ENCODE measurements around the gene ITPR1. TPM values are rescaled to one million over a fixed set of nuclear protein-coding genes. Genes with fewer than 3 reads are reported as not detected.
"Not testable (repeated sequence)": the region's sequence is repeated elsewhere in the genome, so short reads cannot be mapped to it uniquely, and the experiment has no call there.

ITPR1 gene
- 3.6 and 5.1 TPM in 2 replicates for total RNA-seq (2014; rRNA removed; shearing (Covaris generic))

DNA sequence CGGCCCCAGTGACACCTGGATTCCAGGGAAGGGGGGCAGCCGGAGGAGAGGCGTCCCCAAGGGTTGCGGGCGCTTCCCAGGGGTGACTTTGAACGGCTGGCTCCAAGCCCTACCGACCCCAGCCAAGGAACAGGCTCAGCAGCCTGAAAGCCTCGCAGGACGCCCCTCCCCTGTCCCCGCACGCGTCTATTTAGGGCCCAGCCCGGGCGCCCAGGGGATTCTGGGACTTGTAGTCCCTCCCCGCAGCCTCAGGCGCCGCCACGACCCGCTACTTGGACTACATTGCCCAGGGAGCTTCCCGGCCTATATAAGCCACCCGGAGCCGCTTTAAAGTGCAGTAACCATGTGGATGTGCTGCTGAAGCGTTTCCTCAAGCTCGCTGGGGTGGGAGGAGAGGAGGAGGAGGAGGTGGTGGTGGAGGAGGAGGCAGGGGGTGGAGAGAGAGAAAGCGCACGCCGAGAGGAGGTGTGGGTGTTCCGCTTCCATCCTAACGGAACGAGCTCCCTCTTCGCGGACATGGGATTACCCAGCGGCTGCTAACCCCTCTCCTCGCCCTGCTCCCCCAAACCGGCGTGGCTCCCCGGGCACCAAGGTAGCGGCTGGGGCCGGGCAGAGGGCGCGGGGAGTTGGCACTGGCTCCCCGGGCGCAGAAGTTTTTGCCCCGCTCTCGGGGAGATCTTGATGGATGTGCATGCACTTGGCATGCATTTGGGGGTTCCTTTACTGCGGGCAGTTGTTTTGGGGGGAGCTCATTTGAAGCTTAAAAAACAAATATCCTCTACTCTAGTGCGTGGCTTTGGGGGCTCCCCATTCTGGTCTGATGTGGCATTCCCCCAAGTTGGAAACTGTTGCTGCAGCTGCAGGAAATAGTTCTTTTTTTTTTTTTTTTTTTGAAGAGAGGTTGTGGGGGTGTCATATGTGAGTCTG lies at the start of gene ITPR1:
ITPR1 (plus strand) TSS at position 335 of the 927 bp plus-strand sequence. CDS start 23,144 bp downstream, outside the sequence.
- DNase-seq (ENCODE audit: low spot score), result peak; percentile 90

DNA sequence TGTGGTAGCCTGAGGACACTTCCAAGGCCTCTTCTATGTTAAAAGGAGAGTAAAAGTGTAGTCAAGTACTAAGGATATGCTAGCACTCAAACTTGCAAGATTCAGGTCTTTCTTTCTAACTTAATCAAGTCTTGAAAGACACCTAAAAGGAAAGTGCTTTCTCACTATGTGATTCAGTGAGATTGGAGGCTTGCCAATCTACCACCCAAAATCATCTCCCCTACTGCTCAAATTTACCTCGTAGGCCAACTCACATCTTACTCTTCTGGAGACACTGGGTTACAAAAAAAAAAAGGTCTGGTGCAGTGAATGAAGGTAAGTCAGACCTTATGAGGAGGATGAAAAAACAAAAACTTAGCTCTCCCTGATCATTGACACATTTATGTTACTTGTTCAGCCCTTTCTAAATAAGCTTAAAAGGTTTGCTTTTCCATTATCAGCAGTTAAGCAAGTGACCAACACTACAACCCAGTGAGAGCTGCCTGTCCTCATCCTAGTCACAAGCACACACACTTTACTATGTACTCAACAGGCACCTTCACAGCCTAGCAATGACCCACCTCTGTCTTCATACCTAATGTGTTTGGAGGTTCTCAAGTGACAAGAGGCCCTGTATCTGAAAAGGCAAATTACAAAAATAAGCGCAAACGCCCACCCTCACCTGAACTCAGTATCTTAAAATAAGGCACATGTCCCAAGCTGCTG lies 45.7 kb upstream of the ITPR1 start:
- no peak for DNase-seq (ENCODE audit: low spot score)

DNA sequence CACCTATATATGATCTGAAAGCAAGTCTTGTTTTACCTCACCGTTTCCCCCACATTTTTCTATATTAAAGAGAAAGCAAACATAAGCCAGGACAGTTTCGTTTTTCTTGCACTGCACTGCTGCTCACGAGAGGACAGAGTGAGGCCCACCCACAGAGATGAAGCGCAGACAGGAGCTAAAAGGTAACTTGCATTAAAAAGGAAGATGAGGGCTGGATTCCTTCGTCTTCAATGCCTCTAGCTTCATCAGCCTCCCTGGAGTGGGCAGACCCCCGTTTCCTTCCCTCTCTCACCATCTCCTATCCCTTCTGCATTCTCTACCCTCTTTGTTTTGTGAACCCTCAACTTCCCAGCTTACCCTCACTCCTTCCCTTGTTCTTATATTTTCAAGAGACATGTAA lies 45.0 kb upstream of the ITPR1 start:
- DNase-seq (ENCODE audit: low spot score), result no peak

DNA sequence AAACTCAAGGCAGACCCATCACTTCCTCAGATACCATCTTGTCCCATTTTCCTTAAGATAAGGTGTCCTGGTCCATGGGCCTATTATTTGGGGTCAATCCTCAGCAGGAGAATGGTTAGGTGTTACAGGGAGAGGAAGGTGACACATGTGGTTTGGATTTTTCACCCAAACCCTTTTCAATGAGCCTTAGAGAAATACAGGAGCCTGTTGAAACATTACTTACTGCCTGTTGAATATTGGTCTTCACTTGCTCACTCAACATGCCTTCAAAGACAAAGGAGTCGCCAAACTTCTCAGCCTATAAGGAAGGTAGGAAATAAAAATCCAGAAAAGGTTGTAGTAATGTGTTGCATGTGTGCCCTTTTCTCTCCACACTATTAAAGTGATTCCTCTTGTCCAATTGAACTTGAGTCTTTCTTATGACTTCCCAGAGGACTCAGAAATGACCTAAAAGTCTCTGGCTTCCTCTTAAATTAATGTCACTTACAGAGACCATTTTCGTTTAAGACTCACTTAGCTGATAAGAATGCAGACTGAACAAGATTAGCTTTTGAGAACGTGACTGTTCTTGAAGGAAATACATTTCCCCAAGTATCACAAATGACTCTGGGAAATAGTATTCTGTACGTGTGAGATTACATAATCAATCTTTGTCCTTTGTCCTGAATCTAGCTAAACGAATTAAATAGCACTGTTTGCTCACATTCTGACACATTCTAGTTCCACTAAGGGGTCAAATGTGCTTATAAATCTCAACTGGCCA lies 43.9 kb upstream of the ITPR1 start:
- no peak for DNase-seq (ENCODE audit: low spot score)

DNA sequence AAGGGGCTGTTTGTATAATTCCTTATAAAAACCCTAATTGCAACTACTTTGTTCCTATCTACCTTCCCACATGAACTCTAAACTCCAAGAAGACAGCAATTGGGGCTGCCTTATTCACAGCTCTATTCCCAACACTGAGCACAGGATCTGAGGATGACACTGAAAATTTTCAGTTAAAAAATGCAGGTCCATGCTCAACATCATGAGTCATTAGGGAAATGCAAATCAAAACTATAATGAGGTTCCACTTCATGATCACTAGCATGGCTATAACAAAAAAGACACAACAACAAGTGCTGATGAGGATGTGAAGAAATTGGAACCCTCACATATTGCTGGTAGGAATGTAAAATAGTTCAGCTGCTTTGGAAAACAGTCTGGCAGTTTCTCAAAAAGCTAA lies 39.0 kb upstream of the ITPR1 start:
- no peak for DNase-seq (ENCODE audit: low spot score)

DNA sequence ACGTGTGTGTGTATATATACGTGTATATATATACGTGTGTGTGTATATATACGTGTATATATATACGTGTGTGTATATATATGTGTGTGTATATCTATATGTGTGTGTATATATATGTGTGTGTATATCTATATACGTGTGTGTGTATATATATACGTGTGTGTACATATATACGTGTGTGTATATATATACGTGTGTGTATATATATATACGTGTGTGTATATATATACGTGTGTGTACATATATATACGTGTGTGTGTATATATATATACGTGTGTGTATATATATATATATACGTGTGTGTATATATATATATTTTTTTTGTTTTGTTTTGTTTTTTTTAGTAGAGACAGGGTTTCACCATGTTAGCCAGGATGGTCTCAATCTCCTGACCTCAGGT lies 36.4 kb upstream of the ITPR1 start:
- DNase-seq (ENCODE audit: low spot score), result not testable (repeated sequence)

DNA sequence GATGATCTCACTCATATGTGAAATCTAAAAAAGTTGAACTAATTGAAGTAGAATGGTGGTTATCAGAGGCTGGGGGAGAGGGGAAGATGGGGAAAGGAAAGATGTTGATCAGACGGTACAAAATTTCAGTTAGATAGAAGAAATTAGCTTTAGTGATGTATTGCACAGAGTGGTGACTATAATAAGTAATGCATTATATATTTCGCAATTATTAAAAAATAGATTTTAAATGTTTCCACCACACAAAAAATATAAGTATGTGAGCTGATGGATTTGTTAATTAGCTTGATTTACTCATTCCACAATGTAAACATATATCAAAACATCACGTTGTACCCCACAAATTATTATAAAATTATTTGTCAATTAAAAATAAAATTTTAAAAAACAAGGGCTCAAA lies 34.2 kb upstream of the ITPR1 start:
- no peak for DNase-seq (ENCODE audit: low spot score)

DNA sequence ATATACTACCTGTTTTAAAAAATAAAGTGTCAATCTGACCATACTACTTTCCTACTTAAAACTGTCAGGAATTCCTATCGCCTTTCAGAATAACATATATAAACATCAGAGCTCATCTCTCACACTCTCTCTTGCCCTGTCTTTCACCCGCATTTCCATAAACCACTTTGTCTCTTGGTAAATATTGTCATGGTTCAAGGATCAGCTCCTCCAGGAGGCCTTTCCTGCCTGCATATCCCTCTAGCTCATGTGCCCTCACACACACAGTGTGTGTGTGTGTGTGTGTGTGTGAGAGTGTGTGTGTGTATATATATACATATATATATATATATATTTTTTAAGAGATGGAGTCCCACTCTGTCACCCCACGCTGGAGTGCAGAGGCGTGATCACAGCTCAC lies 32.8 kb upstream of the ITPR1 start:
- DNase-seq (ENCODE audit: low spot score), result no peak

DNA sequence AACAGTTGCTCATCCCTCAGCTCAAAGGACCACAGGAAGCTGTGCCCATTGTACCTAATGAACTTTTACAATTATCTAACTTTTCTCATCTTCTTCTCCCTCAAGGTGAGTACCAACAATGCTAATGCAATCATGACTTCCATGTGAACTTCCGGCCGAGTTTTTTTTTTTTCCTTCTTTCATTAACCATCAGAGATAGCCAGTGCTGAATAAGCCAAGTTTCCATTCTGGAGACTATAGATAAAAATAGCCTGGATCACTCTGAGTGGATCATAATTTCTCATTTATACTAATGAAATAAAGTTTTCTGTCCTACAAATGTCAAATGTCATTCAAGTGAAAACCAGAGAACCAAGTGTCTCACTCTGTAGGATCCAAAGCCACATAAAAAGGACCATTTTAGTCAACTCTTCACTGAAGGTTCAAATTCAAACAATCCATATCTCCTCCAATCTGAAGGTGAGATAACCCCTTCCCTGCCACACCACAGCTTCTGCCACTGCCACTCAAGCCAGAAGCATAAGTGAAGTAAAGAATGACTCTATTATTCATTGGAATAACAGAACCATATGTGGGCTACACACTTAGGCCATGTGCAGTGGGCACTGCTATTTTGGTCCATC lies 31.6 kb upstream of the ITPR1 start:
- no peak for DNase-seq (ENCODE audit: low spot score)

DNA sequence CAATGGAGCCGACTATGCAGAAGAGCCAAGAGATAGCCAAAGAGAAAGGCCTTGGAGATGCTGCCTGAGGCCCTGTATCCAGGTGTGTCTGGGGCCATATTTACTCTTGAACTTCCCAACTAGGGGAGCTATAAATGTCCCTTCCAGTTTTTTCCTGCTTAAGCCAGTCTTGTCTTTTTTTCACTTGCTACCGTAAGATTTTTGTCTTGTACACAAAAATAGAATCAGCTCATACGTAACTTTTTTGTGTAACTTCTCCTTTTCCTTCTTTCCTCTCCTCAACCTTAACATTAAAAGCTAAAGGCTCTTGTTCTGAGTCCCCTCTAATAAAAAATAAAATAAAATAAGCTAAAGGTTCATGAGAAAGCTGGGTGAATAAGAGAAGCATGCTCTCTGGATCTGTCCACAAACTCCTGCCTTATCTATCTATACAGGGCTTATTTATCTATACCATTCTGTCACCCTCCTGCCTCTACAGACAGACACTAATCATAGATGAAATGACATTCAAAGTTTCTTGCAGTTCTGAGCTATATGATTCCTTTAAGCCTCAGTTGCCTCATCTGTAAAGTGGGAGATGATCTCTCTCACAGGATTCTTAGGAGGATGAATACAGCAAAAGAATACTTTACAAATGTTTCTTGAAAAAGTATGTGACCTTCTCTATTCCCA lies 30.6 kb upstream of the ITPR1 start:
- DNase-seq (ENCODE audit: low spot score), result no peak

DNA sequence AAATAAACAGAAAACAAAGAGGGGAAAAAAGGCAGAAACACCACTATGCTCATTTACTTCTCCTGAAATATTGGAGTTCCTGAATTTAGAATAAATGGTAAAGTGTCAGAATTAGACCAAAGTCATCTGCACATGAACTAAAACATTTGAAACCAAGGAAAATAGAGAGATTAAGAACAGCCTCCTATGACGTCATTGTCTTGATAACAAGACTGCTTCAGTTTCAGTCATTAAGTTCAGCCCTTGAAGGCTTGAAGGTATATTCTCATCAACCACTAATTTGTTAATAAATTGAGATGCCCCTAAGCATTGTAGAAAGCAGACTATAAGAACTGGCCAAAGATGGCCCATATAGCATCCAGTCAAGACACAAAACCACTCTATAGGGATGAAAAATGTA lies 28.6 kb upstream of the ITPR1 start:
- no peak for DNase-seq (ENCODE audit: low spot score)

DNA sequence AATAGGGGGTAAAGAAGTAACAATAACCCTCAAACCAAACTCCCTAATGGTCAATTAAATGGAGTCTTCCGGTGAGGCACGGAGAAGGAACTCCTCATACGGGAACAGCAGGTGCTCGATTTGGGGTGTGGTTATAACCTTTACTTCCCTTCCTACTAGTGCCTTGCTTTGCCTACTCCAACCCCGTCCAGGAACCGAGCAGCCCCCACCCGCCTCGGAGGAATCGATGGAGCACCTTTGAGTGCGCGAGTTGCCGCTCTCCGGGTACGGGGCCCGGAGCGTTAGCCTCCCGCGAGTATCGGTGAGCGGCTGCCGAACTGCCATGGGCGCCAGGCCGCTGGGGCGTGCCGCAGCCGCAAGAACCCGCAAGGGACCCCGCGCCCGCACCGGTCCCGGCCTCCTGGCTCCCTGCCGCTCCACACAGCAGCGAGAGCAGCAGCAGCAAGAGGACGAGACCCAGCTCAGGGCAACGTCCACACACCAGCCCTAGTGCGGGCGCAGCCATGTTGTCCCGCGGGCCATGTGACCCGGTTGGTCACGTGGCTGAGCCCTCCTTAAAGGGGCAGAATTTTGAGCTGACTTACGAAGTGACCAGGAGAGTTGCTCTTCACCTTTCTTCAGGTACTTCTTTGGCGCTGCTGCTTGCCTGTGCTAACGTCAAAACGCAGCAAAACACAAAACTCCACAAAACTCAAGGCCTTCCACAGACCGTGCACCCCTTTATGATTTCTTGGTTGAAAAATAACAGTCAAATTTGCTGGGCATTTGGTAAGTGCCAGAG lies 26.2 kb upstream of the ITPR1 start, which contains the start of gene SUMF1:
SUMF1 (minus strand) TSS at position 529 of the 781 bp plus-strand sequence; CDS start at position 505, 24 bp downstream.
- DNase-seq (ENCODE audit: low spot score), result peak; percentile 66

DNA sequence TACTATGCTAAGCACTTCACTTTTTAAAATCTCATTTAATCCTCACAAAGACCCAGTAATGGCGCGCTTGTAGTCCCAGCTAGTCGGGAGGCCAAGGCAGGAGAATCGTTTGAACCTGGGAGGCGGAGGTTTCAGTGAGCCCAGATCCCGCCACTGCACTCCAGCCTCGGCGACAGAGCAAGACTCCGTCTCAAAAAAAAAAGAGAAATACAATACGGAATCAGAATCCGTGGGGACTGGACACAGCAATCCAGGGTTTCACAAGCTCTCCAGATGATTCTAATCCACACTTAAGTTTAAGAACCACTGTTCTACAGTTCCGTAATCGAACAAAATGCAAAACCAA lies 25.7 kb upstream of the ITPR1 start:
- DNase-seq (ENCODE audit: low spot score), result no peak

DNA sequence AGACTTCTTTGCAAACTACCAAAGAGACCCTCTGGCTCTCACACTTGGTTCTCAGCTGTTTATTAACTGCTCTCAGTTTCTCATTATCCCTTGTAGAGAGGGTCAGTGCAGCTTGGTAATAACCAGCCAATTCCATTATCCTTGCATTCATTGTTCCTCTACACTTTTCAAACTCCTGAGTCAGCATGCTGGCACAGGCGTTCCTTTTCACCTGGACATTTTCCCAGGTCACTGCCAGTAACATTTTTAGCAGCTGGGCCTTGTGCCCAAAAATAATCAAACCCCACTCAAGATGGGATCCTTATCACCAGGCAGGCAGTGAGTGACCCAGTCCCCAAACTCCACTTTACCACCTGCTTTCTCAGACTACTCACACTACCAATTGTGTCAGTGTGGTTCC lies 21.2 kb upstream of the ITPR1 start:
- DNase-seq (ENCODE audit: low spot score), result no peak

DNA sequence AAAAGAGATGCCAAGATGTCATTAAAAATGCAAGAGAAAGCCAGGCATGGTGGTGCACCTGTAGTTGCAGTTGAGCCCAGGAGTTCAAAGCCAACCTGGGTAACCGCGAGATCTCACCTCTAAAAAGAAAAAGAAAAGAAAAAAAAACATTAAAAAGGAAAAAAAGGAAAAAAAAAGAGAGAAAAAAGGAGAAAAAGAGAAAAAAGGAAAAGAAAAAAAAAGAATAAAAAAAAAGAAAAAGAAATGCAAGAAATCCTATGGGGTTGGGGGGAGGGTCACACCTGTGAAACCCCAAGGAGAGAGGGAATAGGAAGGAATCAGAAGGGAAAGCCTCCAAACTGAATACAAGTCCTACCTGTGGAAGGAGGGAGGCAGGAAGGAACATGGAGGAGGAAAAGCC lies 20.8 kb upstream of the ITPR1 start:
- no peak for DNase-seq (ENCODE audit: low spot score)

DNA sequence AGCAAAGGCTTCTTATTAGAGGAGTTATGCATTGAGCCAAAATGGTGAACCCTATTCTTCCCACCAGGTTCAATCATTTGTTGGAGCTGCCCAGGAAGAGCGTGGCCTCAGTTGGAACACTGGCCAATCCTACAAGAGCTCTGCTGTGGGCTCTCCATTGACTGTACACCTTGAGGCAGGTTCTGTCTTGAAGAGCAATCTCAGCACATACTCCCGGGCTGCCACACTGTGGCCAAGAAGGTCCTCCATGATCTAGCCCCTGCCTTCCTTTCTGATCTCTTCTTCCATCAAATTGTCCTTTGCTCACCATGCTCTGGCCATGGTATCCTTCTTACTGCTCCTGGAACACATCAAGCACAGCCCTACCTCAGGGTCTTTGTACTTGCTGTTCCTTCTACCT lies 20.4 kb upstream of the ITPR1 start:
- DNase-seq (ENCODE audit: low spot score), result no peak

DNA sequence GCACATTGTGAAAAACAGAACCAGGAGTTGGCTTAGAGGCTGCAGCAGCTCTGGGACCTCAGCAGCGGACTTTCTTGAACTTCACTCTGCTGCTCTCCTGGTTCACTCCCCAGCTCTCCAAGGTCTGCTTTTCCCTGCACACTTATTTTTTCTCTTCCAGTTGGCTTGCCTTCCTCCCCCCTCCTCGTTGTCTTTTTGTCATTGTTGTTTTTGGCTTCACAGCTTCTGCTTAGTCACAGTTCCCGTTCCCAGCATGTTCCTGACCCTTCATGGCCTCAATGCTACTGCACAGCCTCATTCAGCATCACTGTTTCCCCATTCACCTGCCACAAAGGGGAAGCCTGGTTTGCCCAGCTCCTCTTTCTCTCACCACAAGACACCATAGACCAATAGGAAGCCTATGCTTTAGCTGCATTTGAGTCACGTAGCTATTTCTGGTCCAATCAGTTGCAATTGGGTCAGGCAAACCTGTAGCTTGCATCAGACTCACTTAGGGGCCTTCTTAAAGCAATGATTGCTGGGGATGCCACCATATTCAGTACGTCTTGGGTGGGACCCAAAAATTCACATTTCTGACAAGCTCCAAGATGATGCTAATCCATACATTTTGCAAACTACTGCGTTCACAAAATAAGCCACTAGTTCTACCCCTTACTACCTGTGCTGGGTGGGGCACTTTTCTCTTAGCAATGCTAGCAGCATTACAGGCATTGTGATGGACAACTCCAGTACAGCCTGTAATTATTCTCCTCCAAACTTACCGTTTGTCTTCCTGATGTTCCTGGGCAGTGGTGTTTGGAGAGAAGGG lies 18.3 kb upstream of the ITPR1 start:
- no peak for DNase-seq (ENCODE audit: low spot score)

DNA sequence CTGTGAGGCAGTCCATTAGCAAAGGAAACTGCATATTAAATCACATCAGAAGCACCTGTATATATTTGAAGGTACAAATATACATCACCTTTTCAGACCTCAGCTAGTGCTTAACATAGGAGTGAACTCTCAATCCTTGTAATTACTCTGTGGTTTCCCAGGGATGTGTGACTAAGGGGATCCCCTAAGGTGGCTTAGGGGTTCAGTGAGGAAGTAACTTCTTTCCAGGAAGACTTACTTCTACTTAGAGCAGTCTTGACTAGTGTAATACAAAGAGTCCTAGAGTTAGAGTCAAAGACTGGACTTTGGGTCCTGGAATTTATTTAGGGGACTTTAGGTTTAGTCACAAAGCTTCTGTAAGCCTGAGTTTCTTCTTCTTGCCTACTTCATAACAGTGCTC lies 17.3 kb upstream of the ITPR1 start:
- no peak for DNase-seq (ENCODE audit: low spot score)

DNA sequence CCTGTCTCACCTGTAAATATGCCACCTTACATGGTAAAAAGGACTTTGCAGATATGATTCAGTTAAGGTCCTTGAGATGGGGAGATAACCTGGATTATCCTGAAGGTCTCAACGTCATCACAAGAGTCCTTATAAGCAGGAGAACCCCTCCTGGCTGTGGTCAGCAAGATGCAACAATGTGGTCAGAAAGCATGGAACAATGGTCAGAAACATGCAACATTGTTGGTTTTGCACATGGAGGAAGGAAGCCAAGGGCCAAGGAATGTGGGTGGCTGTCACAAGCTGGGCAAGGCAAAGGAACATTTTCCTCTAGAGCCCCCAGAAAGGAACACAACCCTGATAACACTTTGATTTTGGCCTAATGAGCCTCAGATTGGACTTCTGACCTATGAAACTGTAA lies 16.7 kb upstream of the ITPR1 start:
- DNase-seq (ENCODE audit: low spot score), result no peak

Data from HT-29 (cell line).